ENCODE data around the gene CHST15.

DNA sequence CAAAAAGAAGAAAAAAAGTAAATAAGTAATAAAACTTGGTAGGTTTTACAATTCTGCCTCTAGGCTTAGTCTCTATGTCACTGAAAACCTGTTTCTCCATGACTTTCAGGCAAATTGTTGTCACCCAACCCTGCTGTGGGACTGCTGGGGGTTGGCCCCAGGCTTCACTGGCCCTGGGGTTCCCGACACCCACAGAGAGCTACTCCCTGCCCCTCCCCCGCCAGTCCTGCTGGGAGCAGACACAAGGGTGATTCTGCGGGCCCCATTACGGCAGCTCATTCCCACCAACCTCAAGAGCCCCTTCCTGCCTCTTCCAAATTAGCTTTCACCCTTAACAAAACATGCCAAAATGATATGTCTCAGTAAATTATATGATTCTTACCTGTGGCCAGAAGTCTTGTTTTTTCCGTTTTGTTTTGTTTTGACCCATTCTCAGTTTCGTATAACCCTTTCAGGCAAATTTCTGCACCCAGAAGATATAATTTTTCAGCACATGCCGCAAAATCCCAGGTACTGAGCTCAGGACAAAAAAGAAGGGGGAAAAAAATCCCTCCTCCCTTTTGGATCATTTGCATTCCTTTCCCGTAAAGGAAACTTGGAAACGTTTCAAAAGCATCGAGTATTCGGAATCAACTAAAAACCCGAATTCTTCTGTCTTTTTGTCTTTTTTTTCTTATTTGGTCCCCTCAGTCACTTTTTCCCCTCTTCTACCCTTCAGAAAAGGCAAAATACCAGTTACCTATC lies 27.8 kb downstream of the CHST15 start:
- TF ChIP-seq, protein P1, sequence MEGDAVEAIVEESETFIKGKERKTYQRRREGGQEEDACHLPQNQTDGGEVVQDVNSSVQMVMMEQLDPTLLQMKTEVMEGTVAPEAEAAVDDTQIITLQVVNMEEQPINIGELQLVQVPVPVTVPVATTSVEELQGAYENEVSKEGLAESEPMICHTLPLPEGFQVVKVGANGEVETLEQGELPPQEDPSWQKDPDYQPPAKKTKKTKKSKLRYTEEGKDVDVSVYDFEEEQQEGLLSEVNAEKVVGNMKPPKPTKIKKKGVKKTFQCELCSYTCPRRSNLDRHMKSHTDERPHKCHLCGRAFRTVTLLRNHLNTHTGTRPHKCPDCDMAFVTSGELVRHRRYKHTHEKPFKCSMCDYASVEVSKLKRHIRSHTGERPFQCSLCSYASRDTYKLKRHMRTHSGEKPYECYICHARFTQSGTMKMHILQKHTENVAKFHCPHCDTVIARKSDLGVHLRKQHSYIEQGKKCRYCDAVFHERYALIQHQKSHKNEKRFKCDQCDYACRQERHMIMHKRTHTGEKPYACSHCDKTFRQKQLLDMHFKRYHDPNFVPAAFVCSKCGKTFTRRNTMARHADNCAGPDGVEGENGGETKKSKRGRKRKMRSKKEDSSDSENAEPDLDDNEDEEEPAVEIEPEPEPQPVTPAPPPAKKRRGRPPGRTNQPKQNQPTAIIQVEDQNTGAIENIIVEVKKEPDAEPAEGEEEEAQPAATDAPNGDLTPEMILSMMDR (IDR thresholded peaks at IDR 0.05; ENCODE audit: low read depth, low read length, poor library complexity, severe bottlenecking) = no peak
- TF ChIP-seq EZH2phosphoT487 (IDR thresholded peaks at IDR 0.05; ENCODE audit: borderline replicate concordance, low read length) = no peak
